HEK293T (cell line): ENCODE data around the gene MYRFL.

Source experiments
- CTCF ChIA-PET: fragments of 350-600 bp; formaldehyde crosslinking; extraction: SDS; loops from one replicate; lab custom pipeline; 2021; ENCODE audit warnings: antibody characterized with exemption, inconsistent platforms; lab: Yijun Ruan, JAX
- POLR2A ChIA-PET: fragments of 350-600 bp; formaldehyde crosslinking; extraction: SDS; loops from one replicate; lab custom pipeline; 2020; ENCODE audit warnings: antibody characterized with exemption, inconsistent platforms; lab: Yijun Ruan, JAX
- DNase-seq: peaks from one replicate; pipeline ENCODE4 v3.0.0; 2012; ENCODE audit warnings: mixed read lengths; ENCODE audit errors: extremely low spot score
- ARNT ChIP-seq: fragments of 450-650 bp; IDR thresholded peaks from 2 replicates; pipeline ENCODE4 v1.6.1; 2017; ENCODE audit warnings: mild to moderate bottlenecking
- BHLHE40 ChIP-seq: fragments of 450-650 bp; IDR thresholded peaks from 2 replicates; pipeline ENCODE4 v1.6.1; 2016; ENCODE audit warnings: mild to moderate bottlenecking, moderate library complexity, borderline replicate concordance
- CTBP1 ChIP-seq: fragments of 450-650 bp; IDR thresholded peaks from 2 replicates; pipeline ENCODE4 v1.6.1; 2016; ENCODE audit warnings: borderline replicate concordance
- ELF4 ChIP-seq: fragments of 450-650 bp; IDR thresholded peaks from 2 replicates; pipeline ENCODE4 v1.6.1; 2017; ENCODE audit warnings: antibody characterized with exemption
- FOXA1 ChIP-seq: fragments of 450-650 bp; IDR thresholded peaks from 2 replicates; pipeline ENCODE4 v1.6.1; 2016; ENCODE audit warnings: mild to moderate bottlenecking
- FOXK2 ChIP-seq: fragments of 450-650 bp; IDR thresholded peaks from 2 replicates; pipeline ENCODE4 v1.6.1; 2016; ENCODE audit warnings: mild to moderate bottlenecking
- FOXM1 ChIP-seq: fragments of 450-650 bp; IDR thresholded peaks from 2 replicates; pipeline ENCODE4 v1.6.1; 2017; ENCODE audit warnings: mild to moderate bottlenecking, borderline replicate concordance
- HDGF ChIP-seq: fragments of 450-650 bp; IDR thresholded peaks from 2 replicates; pipeline ENCODE4 v1.6.1; 2017; ENCODE audit warnings: antibody characterized with exemption, borderline replicate concordance
- L3MBTL2 ChIP-seq: fragments of 450-650 bp; conservative IDR thresholded peaks from 2 replicates; pipeline ENCODE4 v1.6.1; 2016; ENCODE audit warnings: mild to moderate bottlenecking
- LEF1 ChIP-seq: fragments of 450-650 bp; IDR thresholded peaks from 2 replicates; pipeline ENCODE4 v1.6.1; 2017; ENCODE audit warnings: mild to moderate bottlenecking, borderline replicate concordance
- NFRKB ChIP-seq: fragments of 450-650 bp; IDR thresholded peaks from 2 replicates; pipeline ENCODE4 v1.6.1; 2016; ENCODE audit warnings: mild to moderate bottlenecking, moderate library complexity
- PKNOX1 ChIP-seq: fragments of 450-650 bp; IDR thresholded peaks from 2 replicates; pipeline ENCODE4 v1.6.1; 2016
- SP1 ChIP-seq: fragments of 450-650 bp; IDR thresholded peaks from 2 replicates; pipeline ENCODE4 v1.6.1; 2017
- SUZ12 ChIP-seq: fragments of 450-650 bp; IDR thresholded peaks from 2 replicates; pipeline ENCODE4 v1.6.1; 2016; ENCODE audit warnings: mild to moderate bottlenecking
- TARDBP ChIP-seq: fragments of 450-650 bp; IDR thresholded peaks from 2 replicates; pipeline ENCODE4 v1.6.1; 2016
- ZNF384 ChIP-seq: fragments of 450-650 bp; IDR thresholded peaks from 2 replicates; pipeline ENCODE4 v1.6.1; 2016

MYRFL gene

GRCh38 chr12:70002912-70003255 lies 177.9 kb downstream of the MYRFL start:
- ChIA-PET POLR2A (no interaction called here), CTCF (no interaction called here)
- DNase-seq, result no peak
- TF ChIP-seq ELF4 (no peak), NFRKB (no peak), TARDBP (no peak), FOXM1 (no peak), BHLHE40 (no peak), FOXK2 (no peak), ARNT (no peak), ZNF384 (no peak), CTBP1 (no peak)

GRCh38 chr12:70005864-70006618 lies 181.0 kb downstream of the MYRFL start:
- ChIA-PET POLR2A (no interaction called here), CTCF (no interaction called here)
- DNase-seq, result no peak
- TF ChIP-seq ARNT (no peak), LEF1 (no peak), CTBP1 (no peak), SP1 (no peak), PKNOX1 (no peak), BHLHE40 (no peak), HDGF (no peak), FOXM1 (no peak), FOXA1 (no peak), SUZ12 (no peak), TARDBP (no peak), NFRKB (no peak), L3MBTL2 (no peak), ELF4 (no peak), ZNF384 (no peak), FOXK2 (no peak)

GRCh38 chr12:70006619-70006973 lies 181.6 kb downstream of the MYRFL start:
- CTCF ChIA-PET, result no interaction called here
- POLR2A ChIA-PET, result no interaction called here
- DNase-seq, result no peak
- no peak for TF ChIP-seq NFRKB
- no peak for TF ChIP-seq SP1
- TF ChIP-seq FOXM1, result no peak
- TF ChIP-seq SUZ12, result no peak
- no peak for TF ChIP-seq ZNF384
- TF ChIP-seq TARDBP, result no peak
- TF ChIP-seq HDGF, result no peak
- no peak for TF ChIP-seq CTBP1
- no peak for TF ChIP-seq LEF1

GRCh38 chr12:70007687-70008086 lies 182.7 kb downstream of the MYRFL start:
- POLR2A ChIA-PET, result no interaction called here
- CTCF ChIA-PET, result no interaction called here
- TF ChIP-seq FOXM1 (no peak), PKNOX1 (no peak), FOXK2 (no peak), CTBP1 (no peak), ARNT (no peak), SP1 (no peak), TARDBP (no peak), LEF1 (no peak), BHLHE40 (no peak), SUZ12 (no peak), NFRKB (no peak), L3MBTL2 (no peak), FOXA1 (no peak), HDGF (no peak), ZNF384 (no peak), ELF4 (no peak)
- no peak for DNase-seq
